Omental fat pad (tissue), 4 donors: ENCODE measurements around the gene PLCE1. TPM values are rescaled to one million over a fixed set of nuclear protein-coding genes. Genes with fewer than 3 reads are reported as not detected.

ENCODE experiments used
- ATAC-seq: fragments of 150-250 bp; one replicate; pipeline ENCODE4 v1.9.1; 2016; ENCODE audit warnings: mild to moderate bottlenecking, moderate library complexity; ENCODE audit not compliant: low FRiP score
- DNase-seq: peaks from one replicate; pipeline ENCODE4 v3.0.0-alpha.2; 2019; ENCODE audit warnings: low spot score
- total RNA-seq, 4 donors: library from RNA; depleted of rRNA; stranded (reverse); fragments of >200 nt; gene quantifications; one replicate each; pipeline ENCODE4 v1.1.0, GENCODE V29; 2016
- TF ChIP-seq, protein P1 (sequence below), 3 donors: fragments of 450-650 bp; IDR thresholded peaks; one replicate each; pipeline ENCODE4 v1.5.1; 2016 to 2017; ENCODE audit warnings: antibody characterized with exemption in 3 of 3, mild to moderate bottlenecking in 3 of 3, moderate library complexity in 2 of 3

The PLCE1 gene
- total RNA-seq, 4 donors from 2014 or later = 5.8 to 12.8 (median 7.7) TPM

- TF ChIP-seq, protein P1, sequence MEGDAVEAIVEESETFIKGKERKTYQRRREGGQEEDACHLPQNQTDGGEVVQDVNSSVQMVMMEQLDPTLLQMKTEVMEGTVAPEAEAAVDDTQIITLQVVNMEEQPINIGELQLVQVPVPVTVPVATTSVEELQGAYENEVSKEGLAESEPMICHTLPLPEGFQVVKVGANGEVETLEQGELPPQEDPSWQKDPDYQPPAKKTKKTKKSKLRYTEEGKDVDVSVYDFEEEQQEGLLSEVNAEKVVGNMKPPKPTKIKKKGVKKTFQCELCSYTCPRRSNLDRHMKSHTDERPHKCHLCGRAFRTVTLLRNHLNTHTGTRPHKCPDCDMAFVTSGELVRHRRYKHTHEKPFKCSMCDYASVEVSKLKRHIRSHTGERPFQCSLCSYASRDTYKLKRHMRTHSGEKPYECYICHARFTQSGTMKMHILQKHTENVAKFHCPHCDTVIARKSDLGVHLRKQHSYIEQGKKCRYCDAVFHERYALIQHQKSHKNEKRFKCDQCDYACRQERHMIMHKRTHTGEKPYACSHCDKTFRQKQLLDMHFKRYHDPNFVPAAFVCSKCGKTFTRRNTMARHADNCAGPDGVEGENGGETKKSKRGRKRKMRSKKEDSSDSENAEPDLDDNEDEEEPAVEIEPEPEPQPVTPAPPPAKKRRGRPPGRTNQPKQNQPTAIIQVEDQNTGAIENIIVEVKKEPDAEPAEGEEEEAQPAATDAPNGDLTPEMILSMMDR (IDR thresholded peaks at IDR 0.05) = no peak
- ATAC-seq (no peak), DNase-seq (no peak)
Measured at GRCh38 chr10:93973748-93974445, 19.8 kb upstream of the PLCE1 start.

DNA sequence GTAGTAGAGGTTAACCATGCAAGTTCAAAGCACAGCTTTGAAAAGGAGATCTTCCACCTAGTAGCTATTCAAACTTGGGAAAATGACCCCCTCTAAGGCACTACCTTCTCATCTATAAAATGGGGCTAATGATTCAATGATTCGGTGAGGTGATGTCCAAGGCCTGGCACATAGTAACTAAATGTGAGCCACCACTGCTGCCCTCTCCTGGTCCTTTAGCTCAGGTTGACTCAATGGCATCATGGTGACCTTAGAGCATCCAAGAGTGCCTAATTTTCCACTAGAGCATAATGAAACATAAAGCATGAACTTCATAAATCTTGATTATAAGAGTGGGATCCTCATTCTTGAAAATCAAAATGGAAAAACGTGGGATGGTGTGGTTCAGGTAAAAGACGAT, 16.3 kb upstream of the PLCE1 start:
- no peak for DNase-seq
- no peak for ATAC-seq
- TF ChIP-seq, protein P1 (IDR thresholded peaks at IDR 0.05) = no peak

- DNase-seq (no peak), ATAC-seq (no peak)
- TF ChIP-seq, protein P1 (IDR thresholded peaks at IDR 0.05) = no peak
Measured at GRCh38 chr10:93980486-93980885, 13.2 kb upstream of the PLCE1 start.

GRCh38 chr10:93991114-93991513, 2.6 kb upstream of the PLCE1 start:
- DNase-seq (no peak), ATAC-seq (no peak)
- TF ChIP-seq, protein P1 (IDR thresholded peaks at IDR 0.05) = no peak

DNA sequence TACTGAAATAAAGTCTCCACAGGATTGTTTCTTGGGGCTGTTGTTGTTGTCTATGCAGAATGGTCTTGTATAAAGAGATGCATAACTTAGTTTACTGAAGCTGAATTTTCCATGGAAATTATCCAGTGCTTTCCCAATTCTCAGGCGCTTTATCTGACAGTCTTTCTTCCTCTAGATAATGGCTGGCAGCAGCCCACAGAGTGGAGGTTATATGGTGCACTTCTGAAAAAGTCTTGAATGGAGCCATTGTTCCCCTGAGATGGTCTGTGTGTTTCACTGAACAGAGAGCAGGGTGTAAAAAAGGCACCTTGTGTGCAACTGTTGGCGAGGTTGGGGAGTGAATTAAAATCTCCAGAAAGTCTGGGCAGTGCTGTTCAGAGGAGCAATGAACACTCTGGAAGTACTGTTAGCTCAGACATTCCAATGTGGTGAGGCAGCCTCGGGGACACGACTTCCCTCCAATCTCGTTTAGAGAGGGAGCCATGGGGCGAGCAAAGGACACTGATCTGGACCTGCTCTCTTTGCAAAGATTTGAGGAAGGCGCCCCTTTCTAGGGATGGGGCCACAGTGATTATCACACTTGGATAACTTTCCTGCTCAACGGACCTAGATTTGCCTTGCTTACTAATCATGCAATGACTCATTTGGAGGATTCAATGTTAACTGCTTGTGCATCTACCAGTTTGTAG, 2.0 kb upstream of the PLCE1 start:
- ATAC-seq (peak; percentile 46), DNase-seq (no peak)
- TF ChIP-seq, protein P1 (IDR thresholded peaks at IDR 0.05) = no peak

GRCh38 chr10:93992400-93993030, 1.2 kb upstream of the PLCE1 start:
- TF ChIP-seq, protein P1 (IDR thresholded peaks at IDR 0.05) = no peak
- ATAC-seq (no peak), DNase-seq (no peak)
